HG02763 (cell line): ENCODE data around the gene TBC1D10B.
"Not testable (repeated sequence)": the region's sequence is repeated elsewhere in the genome, so short reads cannot be mapped to it uniquely, and the experiment has no call there.

ENCODE experiments used
- ATAC-seq: cut with Tn5 transposase; IDR thresholded peaks from one replicate; pipeline ENCODE4 v1.9.1; 2021; ENCODE audit warnings: mild to moderate bottlenecking, moderate library complexity; ENCODE audit not compliant: unreplicated experiment

The TBC1D10B gene

GRCh38 chr16:30337964-30338357 is 32.3 kb downstream of the TBC1D10B start:
- not testable (repeated sequence) for ATAC-seq

GRCh38 chr16:30335598-30336474 is 34.5 kb downstream of the TBC1D10B start:
- peak; percentile 11 for ATAC-seq

- peak; percentile 76 for ATAC-seq
Measured at GRCh38 chr16:30335028-30335597, 35.2 kb downstream of the TBC1D10B start.

GRCh38 chr16:30334473-30334989 is 35.8 kb downstream of the TBC1D10B start:
- peak; percentile 82 for ATAC-seq

- not testable (repeated sequence) for ATAC-seq
Measured at GRCh38 chr16:30324220-30324619, 46.1 kb downstream of the TBC1D10B start.

GRCh38 chr16:30318647-30319046 is 51.6 kb downstream of the TBC1D10B start:
- not testable (repeated sequence) for ATAC-seq

GRCh38 chr16:30310937-30311336 is 59.4 kb downstream of the TBC1D10B start:
- not testable (repeated sequence) for ATAC-seq

GRCh38 chr16:30309255-30309654 is 61.0 kb downstream of the TBC1D10B start:
- not testable (repeated sequence) for ATAC-seq
